BE2C (cell line): Measurements from ENCODE around the gene ZNF575.

Experiments used
- DNase-seq: peaks from one replicate; pipeline ENCODE4 v3.0.0-alpha.2; 2020
- H3K27me3 ChIP-seq: fragments of 250-450 bp; sonication (Bioruptor Pico); 2 replicates; pipeline ENCODE4 v1.5.1; 2020; ENCODE audit warnings: mild to moderate bottlenecking
- H3K36me3 ChIP-seq: fragments of 250-450 bp; sonication (Bioruptor Pico); 2 replicates; pipeline ENCODE4 v1.5.1; 2020; ENCODE audit warnings: mild to moderate bottlenecking
- H3K4me1 ChIP-seq: fragments of 250-450 bp; sonication (Bioruptor Pico); 2 replicates; pipeline ENCODE4 v1.5.1; 2020
- H3K4me3 ChIP-seq: 2 replicates; pipeline ENCODE4 v1.5.1; 2011; ENCODE audit warnings: low read depth, low read length
- H3K9me3 ChIP-seq: fragments of 250-450 bp; sonication (Bioruptor Pico); 2 replicates; pipeline ENCODE4 v1.5.1; 2020
- CTCF ChIP-seq: IDR thresholded peaks from 2 replicates; pipeline ENCODE4 v1.5.1; 2012; ENCODE audit warnings: mild to moderate bottlenecking, low read depth, low read length

ZNF575 gene

GRCh38 chr19:43489979-43490599 is 42.9 kb upstream of the ZNF575 start:
- Histone ChIP-seq H3K9me3 (no peaks in the 10 kb centered on the region), H3K36me3 (no peaks in the 10 kb centered on the region), H3K27me3 (no peaks in the 10 kb centered on the region), H3K4me1 (no peaks in the 10 kb centered on the region), H3K4me3 (no peak overlapping the region)
- DNase-seq = no peak
- TF ChIP-seq CTCF = no peak

- no peaks in the 10 kb centered on the region for H3K36me3 ChIP-seq
- H3K4me3 ChIP-seq = no peak overlapping the region
- TF ChIP-seq CTCF = no peak
- H3K9me3 ChIP-seq = no peaks in the 10 kb centered on the region
- no peaks in the 10 kb centered on the region for H3K4me1 ChIP-seq
- no peaks in the 10 kb centered on the region for H3K27me3 ChIP-seq
- no peak for DNase-seq
Measured at GRCh38 chr19:43490759-43491158, 42.2 kb upstream of the ZNF575 start.

- no peak overlapping the region for H3K4me3 ChIP-seq
- H3K36me3 ChIP-seq = no peaks in the 10 kb centered on the region
- H3K27me3 ChIP-seq = no peaks in the 10 kb centered on the region
- no peaks in the 10 kb centered on the region for H3K4me1 ChIP-seq
- DNase-seq = no peak
- H3K9me3 ChIP-seq = no peaks in the 10 kb centered on the region
- TF ChIP-seq CTCF = no peak
Measured at GRCh38 chr19:43495082-43495481, 37.9 kb upstream of the ZNF575 start.

GRCh38 chr19:43496960-43497359 is 36.0 kb upstream of the ZNF575 start:
- no peaks in the 10 kb centered on the region for H3K9me3 ChIP-seq
- TF ChIP-seq CTCF = no peak
- DNase-seq = no peak
- H3K4me3 ChIP-seq = no peak overlapping the region
- no peaks in the 10 kb centered on the region for H3K27me3 ChIP-seq
- no peaks in the 10 kb centered on the region for H3K36me3 ChIP-seq
- no peaks in the 10 kb centered on the region for H3K4me1 ChIP-seq

GRCh38 chr19:43498233-43498842 is 34.6 kb upstream of the ZNF575 start:
- no peak for TF ChIP-seq CTCF
- Histone ChIP-seq H3K9me3 (no peaks in the 10 kb centered on the region), H3K4me3 (no peak overlapping the region), H3K36me3 (no peaks in the 10 kb centered on the region), H3K4me1 (no peaks in the 10 kb centered on the region), H3K27me3 (no peaks in the 10 kb centered on the region)
- DNase-seq = no peak

GRCh38 chr19:43499042-43499441 is 33.9 kb upstream of the ZNF575 start:
- no peak overlapping the region for H3K4me3 ChIP-seq
- no peaks in the 10 kb centered on the region for H3K36me3 ChIP-seq
- H3K27me3 ChIP-seq = no peaks in the 10 kb centered on the region
- DNase-seq = no peak
- no peak for TF ChIP-seq CTCF
- no peaks in the 10 kb centered on the region for H3K9me3 ChIP-seq
- H3K4me1 ChIP-seq = no peaks in the 10 kb centered on the region
